GM12878 (cell line): ENCODE results near the gene CCNI.

ENCODE experiments used
- JUNB ChIP-seq: IDR thresholded peaks from 2 replicates; pipeline ENCODE4 v1.6.1; 2016; ENCODE audit warnings: antibody characterized with exemption, mild to moderate bottlenecking
- POLR2A ChIP-seq: IDR thresholded peaks from 2 replicates; pipeline ENCODE4 v1.6.1; 2011; ENCODE audit warnings: low read depth, mild to moderate bottlenecking, low read length
- RAD21 ChIP-seq: IDR thresholded peaks from 2 replicates; pipeline ENCODE4 v1.6.1; 2011; ENCODE audit warnings: mild to moderate bottlenecking, low read depth, low read length, moderate library complexity; ENCODE audit not compliant: insufficient read depth
- ZNF274 ChIP-seq: IDR thresholded peaks from one replicate; pipeline ENCODE4 v1.8.0; 2011; ENCODE audit not compliant: insufficient read length, insufficient read depth
- TF ChIP-seq, protein P1 (sequence below), 3 experiments: IDR thresholded peaks in 2 of 3; conservative IDR thresholded peaks in 1 of 3; 2 replicates each; pipeline ENCODE4 v1.5.1; 2011; ENCODE audit warnings: low read depth in 3 of 3, low read length in 3 of 3, mild to moderate bottlenecking in 3 of 3, control low read depth in 2 of 3, moderate library complexity in 2 of 3, inconsistent platforms in 1 of 3, mixed read lengths in 1 of 3; ENCODE audit not compliant: control insufficient read depth in 2 of 3, insufficient read depth in 1 of 3; ENCODE audit errors: extremely low read depth in 1 of 3
- TF ChIP-seq, protein P2 (sequence below): IDR thresholded peaks from 2 replicates; pipeline ENCODE4 v1.6.1; 2012; ENCODE audit warnings: low read depth, low read length, improper control_type of control experiment

DNA sequence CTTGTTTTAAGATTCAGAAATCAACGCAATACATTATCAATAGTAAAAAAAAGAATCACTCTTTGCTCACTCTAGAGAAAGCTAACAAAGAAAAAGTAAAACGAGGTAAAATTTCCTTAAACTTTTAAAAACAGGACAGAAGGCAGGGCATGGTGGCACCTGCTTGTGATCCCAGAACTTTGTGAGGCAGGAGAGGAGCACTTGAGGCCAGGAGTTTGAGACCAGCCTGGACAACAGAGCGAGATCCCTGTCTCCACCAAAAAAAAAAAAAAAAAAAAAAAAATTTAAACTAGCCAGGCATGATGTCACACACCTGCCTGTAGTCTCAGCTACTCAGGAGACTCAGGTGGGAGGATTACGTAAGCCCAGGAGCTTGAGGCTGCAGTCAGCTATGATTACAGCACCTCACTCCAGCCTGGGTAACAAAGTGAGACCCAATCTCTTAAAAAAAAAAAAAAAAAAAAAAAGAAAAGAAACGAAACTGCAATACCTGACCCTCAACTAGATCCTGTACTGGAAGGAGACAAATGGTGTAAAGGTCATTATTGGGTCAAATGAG, 3.5 kb downstream of the CCNI start:
- TF ChIP-seq POLR2A = no peak
- TF ChIP-seq ZNF274 = no peak
- TF ChIP-seq, protein P1, sequence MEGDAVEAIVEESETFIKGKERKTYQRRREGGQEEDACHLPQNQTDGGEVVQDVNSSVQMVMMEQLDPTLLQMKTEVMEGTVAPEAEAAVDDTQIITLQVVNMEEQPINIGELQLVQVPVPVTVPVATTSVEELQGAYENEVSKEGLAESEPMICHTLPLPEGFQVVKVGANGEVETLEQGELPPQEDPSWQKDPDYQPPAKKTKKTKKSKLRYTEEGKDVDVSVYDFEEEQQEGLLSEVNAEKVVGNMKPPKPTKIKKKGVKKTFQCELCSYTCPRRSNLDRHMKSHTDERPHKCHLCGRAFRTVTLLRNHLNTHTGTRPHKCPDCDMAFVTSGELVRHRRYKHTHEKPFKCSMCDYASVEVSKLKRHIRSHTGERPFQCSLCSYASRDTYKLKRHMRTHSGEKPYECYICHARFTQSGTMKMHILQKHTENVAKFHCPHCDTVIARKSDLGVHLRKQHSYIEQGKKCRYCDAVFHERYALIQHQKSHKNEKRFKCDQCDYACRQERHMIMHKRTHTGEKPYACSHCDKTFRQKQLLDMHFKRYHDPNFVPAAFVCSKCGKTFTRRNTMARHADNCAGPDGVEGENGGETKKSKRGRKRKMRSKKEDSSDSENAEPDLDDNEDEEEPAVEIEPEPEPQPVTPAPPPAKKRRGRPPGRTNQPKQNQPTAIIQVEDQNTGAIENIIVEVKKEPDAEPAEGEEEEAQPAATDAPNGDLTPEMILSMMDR (IDR thresholded peaks at IDR 0.05 in 2 of 3, conservative IDR thresholded peaks at IDR 0.05 in 1 of 3; ENCODE audit: control insufficient read depth in 2 of 3, extremely low read depth in 1 of 3, insufficient read depth in 1 of 3, low read depth in 3 of 3, low read length in 3 of 3) = no peak
- TF ChIP-seq, protein P2, sequence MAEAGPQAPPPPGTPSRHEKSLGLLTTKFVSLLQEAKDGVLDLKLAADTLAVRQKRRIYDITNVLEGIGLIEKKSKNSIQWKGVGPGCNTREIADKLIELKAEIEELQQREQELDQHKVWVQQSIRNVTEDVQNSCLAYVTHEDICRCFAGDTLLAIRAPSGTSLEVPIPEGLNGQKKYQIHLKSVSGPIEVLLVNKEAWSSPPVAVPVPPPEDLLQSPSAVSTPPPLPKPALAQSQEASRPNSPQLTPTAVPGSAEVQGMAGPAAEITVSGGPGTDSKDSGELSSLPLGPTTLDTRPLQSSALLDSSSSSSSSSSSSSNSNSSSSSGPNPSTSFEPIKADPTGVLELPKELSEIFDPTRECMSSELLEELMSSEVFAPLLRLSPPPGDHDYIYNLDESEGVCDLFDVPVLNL = no peak
- no peak for TF ChIP-seq JUNB
- TF ChIP-seq RAD21 = no peak
